Fibroblast of lung (primary cell): ENCODE data around the gene DGAT2.

Source experiments
- CTCF ChIP-seq, 2 donors: IDR thresholded peaks in 1 of 2; conservative IDR thresholded peaks in 1 of 2; 1 replicate in 1 of 2; 2 replicates in 1 of 2; pipeline ENCODE4 v1.5.1; 2011 to 2012; ENCODE audit warnings: low read length in 2 of 2, control low read depth in 1 of 2, inconsistent platforms in 1 of 2, low read depth in 1 of 2, mild to moderate bottlenecking in 1 of 2
- EZH2 ChIP-seq: IDR thresholded peaks from 2 replicates; pipeline ENCODE4 v1.5.1; 2012; ENCODE audit warnings: low read length, control low read depth, mild to moderate bottlenecking; ENCODE audit errors: missing control alignments

- TF ChIP-seq EZH2 (no peak), CTCF (conservative IDR thresholded peaks at IDR 0.05 in 1 of 2, IDR thresholded peaks at IDR 0.05 in 1 of 2; ENCODE audit: low read depth in 1 of 2, low read length in 2 of 2) (no peak)
These were observed 81.3 kb downstream of the DGAT2 start for GRCh38 chr11:75849894-75850293.
